Stimulated activated CD4-positive, alpha-beta T cell treated with anti-CD3 and anti-CD28 coated beads, Interleukin-12 subunit alpha, Interleukin-12 subunit beta, amount 100 ng/mL, for 4 hours (primary cell): ENCODE measurements around the gene SPATA32.

Experiments used
- DNase-seq: peaks from one replicate; pipeline ENCODE4 v3.0.0-alpha.2; 2020

Gene SPATA32

GRCh38 chr17:45293413-45294211 is 31.7 kb upstream of the SPATA32 start:
- no peak for DNase-seq

DNA sequence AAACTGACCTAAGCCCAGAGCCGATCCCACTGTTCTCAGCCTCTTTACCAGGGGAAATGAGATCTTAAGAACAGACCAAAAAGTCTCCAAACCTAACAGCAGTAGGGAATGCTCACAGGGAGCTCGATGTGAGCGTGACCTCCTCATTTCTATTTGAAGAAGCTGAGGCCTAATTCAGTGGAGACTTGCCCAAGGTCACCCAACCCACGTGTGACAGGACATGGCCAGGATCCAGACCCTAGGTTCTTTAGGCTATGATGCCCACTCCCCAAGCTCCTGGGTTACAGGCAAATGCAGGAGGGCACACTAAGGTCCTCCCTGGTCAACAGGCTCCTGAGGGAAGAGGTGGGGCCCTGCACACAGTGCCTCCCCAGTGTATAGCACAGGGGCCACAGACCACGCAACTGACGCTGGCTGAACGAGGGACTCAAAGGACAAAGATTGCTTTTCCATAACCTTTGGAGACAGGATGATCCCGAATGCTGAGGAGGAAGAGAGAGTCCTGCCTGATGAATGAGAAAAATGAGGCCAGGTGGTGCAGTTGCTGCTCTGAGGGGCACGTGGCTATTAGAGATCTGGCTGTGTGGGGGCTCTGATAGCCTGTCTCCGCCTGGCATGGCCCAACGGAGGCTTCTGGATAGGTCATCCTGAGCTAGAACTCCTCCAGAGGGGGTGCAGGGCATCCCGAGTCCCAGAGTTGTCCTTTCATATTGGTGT is 31.0 kb upstream of the SPATA32 start:
- DNase-seq = no peak

DNA sequence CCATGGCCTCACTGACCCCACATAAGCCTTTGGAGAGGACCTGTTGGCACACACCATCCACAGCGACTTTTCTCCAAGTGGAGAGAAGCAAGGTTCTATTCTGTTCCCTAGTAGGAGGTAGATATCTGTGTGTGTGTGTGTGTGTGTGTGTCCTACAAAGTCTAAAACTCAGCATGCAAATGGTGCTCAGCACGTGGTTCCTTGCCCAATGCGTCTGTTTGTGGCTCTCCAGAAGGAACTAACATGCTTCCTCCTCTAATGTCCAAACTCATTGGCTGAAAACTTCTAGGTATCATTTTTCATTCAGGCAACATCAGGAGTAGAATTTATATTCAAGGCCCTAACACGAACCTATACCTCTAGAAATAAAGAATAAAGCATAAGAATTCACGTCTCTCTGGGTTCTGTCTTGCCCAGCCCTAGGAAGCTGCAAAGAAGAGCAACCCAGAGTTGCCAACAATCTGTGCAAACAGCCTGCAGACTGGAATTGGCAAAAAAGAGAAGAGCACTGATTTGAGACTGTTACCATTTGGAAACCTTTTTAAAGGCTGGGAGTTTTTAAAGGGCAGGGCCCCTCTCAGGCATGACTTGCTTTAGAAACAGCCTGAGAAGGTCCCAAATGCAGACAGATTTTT is 29.4 kb upstream of the SPATA32 start:
- no peak for DNase-seq

DNA sequence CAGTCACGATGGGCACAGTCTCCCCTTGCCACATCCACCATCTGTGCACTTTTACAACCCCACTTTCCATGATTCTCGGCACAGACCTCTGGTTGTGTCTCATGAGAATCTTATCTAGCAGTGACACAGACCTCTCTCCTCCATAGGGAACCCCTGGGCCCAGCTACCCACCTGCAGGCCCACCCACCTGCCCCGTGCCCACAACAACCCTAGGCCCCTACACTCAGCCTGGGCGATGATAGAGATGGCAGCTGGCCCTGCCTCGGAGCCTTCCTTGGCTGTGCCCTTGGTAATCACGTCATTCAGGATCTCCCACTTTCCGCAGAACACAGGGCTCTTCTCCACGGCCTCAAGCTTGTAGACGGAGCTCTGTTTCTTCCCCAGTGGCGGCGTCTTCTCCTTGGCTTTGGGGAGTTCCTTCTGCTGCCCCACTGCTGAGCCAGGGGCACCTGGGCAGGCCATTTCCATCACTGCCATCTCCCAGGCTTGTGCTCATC is 28.4 kb upstream of the SPATA32 start:
- no peak for DNase-seq

DNA sequence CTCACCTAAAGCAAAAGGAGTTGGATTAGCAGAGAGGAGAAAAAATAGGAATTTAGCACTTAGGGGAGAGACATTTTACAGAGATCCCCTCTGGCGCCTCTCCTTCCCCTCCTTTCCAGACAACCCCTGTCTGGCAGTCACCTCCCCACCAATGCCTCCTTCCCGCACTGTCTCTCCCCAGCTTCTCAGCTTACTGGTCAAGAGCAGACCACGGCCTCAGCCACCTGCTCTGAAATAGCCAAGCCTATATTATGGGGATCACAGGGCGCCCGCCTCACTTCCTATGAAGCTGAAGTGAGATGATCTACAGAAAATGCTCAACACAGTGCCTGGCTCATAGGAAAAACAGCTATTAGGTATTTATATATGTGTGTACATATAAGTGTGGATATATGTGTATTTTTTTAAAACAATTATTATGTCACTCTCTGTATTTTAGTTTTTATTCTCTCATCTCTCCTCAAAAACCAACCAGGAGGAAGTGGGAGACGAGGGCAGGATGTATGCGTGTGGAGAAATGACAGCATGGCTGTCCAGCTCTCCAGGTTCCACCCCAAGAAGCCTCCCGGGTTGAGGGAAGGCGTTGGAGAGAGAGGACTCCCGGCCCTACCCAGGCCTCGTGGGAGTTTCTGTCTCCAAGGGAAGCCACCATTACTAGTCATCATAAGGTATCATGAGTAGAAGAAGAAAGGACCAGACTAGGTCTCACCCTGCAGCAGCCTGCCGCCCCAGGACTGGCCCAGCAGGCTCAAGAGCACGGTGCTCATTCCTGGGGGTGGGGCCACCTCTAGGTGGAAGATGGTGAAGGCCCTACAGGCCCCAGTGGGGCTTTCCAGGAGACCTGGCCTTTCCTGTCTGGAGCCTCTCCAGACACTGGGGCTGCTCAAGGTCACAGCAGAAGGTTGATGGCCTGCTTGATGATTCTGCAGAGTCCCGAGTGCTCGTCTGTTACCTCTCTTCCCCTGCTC is 27.7 kb upstream of the SPATA32 start:
- no peak for DNase-seq

- no peak for DNase-seq
These were observed 26.9 kb upstream of the SPATA32 start for GRCh38 chr17:45288825-45289224.

- DNase-seq = no peak
These were observed 25.9 kb upstream of the SPATA32 start for GRCh38 chr17:45287526-45288500.

DNA sequence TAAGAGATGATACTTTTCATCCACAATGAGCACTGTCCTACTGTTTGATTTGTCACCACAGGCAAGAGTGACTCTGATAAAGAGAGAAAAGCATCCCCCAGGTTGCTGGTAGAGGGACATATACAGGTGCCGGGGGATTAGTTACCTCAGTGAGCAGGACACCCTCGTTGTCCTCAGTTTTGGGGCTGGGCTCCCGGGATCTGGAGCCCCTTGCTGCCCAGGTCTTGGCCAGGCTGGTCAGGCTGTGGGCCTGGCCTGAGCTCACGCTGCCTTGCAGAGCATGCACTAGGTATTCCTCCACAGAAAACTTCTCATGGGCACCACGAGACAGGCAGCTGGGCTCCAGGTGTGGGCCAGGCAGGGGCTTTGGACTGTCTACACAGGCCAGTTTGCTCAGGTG is 24.4 kb upstream of the SPATA32 start:
- DNase-seq = no peak

DNA sequence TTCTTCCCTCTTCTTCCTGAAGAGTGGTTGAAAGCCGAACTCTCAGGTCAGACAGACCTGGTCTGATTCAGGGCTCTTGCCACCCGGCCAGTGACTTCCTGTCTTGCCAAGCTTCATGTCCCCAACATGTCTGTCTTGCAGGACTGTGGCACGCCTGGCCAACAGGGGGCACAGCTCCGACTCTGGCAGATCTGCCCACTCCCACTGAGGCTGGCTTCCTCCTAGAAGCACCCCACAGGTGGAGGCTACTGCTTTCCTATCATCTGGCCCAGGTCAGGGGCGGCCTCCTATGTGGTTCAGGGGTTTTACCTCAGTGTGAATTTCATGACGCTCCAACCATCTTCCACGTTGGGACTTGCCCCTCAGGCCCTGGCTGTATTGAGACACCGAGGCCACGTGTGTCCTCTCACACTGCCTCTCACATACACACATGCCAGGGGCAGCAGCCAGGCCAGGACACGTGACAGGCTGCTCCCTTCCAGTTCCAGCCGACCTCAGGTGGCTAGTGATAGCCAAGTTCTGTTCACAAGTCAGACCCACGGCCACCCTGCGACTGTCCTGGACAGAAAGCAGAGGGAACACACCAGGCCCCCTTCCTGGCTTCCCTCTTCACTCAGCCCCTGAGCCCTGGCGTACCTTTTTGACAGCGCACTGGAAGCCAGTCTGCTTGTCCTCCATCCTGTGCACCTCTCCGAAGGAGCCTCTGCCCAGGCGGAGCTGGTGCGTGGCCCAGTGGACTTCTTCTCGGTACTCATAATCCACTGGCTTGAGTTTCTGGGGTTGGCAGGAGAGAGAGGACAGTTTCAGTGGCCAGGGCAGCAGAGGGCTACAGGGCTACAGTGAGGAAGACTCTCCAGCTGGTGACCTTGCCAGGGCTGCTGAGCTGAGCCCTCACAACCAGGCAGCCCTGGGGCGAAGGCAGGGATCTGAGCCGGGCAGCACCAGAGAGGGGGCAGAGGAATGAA is 22.6 kb upstream of the SPATA32 start:
- peak; percentile 43 for DNase-seq

GRCh38 chr17:45283711-45284110 is 21.8 kb upstream of the SPATA32 start:
- no peak for DNase-seq

DNA sequence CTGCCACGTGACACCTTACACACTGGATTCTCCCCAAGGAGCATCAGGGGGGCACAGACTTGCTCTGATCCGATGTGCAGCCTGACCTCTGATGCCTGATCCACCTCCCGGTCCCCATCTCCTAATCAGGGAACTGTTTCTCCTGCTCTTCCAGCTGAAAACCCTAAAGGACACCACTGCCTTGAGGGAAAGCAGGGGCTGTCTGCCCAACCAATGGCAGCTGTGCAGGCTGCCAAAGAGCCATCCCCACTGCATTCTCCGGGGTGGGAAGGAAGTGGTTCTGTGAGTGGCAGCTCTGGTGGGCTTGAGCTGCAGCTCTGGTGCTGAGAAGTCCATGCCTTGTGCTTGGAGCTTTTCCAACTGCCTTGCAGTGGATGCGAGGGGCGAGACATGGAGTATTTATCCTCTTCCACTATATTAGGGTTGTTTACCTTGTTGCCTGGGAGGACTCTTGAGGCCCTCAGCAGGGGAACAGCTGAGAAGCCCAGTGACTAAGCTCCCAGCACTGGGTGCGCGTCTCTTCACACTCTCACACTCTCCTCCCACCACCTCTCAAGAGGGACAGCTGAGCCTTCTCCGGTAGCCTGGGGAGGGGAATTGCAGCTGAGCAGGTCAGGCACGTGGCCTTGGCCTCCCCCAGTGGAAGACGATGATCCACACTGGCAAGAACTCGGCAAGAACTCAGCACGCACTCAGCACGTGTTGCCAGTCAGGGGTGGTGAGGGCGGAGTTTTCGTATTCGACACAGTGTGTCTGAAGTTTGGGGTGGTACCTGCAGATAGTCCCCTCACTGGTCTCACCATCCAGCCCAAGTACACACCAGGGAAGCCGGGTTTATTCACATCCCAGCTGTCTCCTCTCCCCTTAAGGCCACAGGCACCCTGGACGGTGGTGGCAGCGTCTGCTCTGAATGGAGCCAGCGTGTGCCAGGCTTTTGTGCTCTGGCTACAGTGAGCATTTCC is 21.1 kb upstream of the SPATA32 start:
- DNase-seq = no peak

GRCh38 chr17:45279898-45280297 is 18.0 kb upstream of the SPATA32 start:
- DNase-seq = no peak

DNA sequence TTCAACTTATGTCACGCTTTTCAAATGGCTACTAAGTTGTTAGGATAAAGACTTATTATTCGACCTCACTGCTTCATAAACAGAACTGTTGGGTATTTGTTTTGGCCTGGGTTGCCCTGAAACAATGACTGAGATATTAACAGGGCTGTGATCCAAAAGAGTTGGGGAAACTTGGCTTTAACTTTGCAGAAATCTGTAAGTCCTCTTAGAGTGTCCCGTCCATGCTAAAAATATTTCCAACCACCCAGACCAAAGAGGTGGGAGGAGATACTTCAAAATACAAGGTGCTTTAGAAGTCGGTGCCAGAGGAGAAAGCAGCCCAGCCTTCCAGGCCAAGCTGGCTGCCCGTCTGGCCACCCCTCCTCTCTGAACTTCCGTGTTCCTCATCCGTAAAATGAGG is 16.1 kb upstream of the SPATA32 start:
- no peak for DNase-seq

GRCh38 chr17:45277216-45277849 is 15.4 kb upstream of the SPATA32 start:
- peak; percentile 89 for DNase-seq

GRCh38 chr17:45276031-45276430 is 14.1 kb upstream of the SPATA32 start:
- DNase-seq = no peak

DNA sequence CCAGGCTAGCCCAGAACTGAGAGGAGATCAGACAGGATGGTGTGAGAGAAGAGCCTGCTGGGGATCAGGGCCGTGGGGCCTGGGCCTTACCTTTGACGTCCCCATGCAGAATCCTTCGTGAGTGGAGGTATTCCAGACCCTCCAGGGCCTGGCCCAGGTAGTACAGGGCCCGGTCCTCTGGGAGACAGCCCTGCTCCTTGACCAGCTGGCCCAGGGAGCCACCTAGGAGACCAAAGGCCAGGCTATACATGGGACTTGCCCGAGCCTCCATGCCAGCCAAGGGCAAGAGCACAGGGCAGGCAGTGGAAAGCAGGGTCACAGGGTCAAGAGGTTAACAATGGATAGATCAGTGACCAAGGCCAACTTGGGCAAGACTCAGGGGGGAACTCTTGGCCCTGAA is 12.1 kb upstream of the SPATA32 start:
- no peak for DNase-seq

GRCh38 chr17:45273551-45273957 is 11.7 kb upstream of the SPATA32 start:
- DNase-seq = no peak

GRCh38 chr17:45271603-45272002 is 9.7 kb upstream of the SPATA32 start:
- no peak for DNase-seq
